H1 (cell line): ENCODE measurements around the gene SPARC.

Experiments used
- ATF2 ChIP-seq: IDR thresholded peaks from 2 replicates; pipeline ENCODE4 v1.6.1; 2012; ENCODE audit warnings: low read length, inconsistent platforms
- CHD2 ChIP-seq: IDR thresholded peaks from 2 replicates; pipeline ENCODE4 v1.6.1; 2012; ENCODE audit warnings: low read length, improper control_type of control experiment
- CTCF ChIP-seq, 3 experiments: IDR thresholded peaks; 1 replicate in 2 of 3; 2 replicates in 1 of 3; pipeline versions ENCODE4 v1.5.1 to v1.6.1; 2011; ENCODE audit warnings: low read length in 3 of 3, mild to moderate bottlenecking in 3 of 3, inconsistent platforms in 2 of 3, low read depth in 1 of 3, moderate library complexity in 1 of 3; ENCODE audit not compliant: insufficient read depth in 1 of 3; ENCODE audit errors: control extremely low read depth in 1 of 3
- EP300 ChIP-seq, 2 experiments: IDR thresholded peaks; 1 replicate in 1 of 2; 2 replicates in 1 of 2; pipeline ENCODE4 v1.6.1; 2011 to 2012; ENCODE audit warnings: low read depth in 2 of 2, low read length in 2 of 2, mild to moderate bottlenecking in 2 of 2, borderline replicate concordance in 1 of 2, inconsistent platforms in 1 of 2, moderate library complexity in 1 of 2
- EZH2 ChIP-seq: fragments of 200-600 bp; sonication (generic); IDR thresholded peaks from 2 replicates; pipeline ENCODE4 v1.7.1; 2012; ENCODE audit warnings: low read depth, mild to moderate bottlenecking, moderate library complexity, low read length, inconsistent platforms; ENCODE audit not compliant: severe bottlenecking
- JUN ChIP-seq: IDR thresholded peaks from 2 replicates; pipeline ENCODE4 v1.6.1; 2011; ENCODE audit warnings: low read depth, mild to moderate bottlenecking, improper control_type of control experiment, low read length
- POLR2A ChIP-seq, 2 experiments: IDR thresholded peaks; 1 replicate in 1 of 2; 2 replicates in 1 of 2; pipeline ENCODE4 v1.6.1; 2011; ENCODE audit warnings: low read depth in 2 of 2, low read length in 2 of 2, mild to moderate bottlenecking in 2 of 2; ENCODE audit errors: control extremely low read depth in 1 of 2
- POLR2AphosphoS5 ChIP-seq: IDR thresholded peaks from 2 replicates; pipeline ENCODE4 v1.6.1; 2011; ENCODE audit warnings: low read depth, low read length
- RAD21 ChIP-seq, 2 experiments: IDR thresholded peaks in 1 of 2; conservative IDR thresholded peaks in 1 of 2; 2 replicates each; pipeline ENCODE4 v1.6.1; 2011; ENCODE audit warnings: low read depth in 2 of 2, low read length in 2 of 2, improper control_type of control experiment in 1 of 2, inconsistent platforms in 1 of 2, mild to moderate bottlenecking in 1 of 2, moderate library complexity in 1 of 2
- SP2 ChIP-seq: IDR thresholded peaks from 2 replicates; pipeline ENCODE4 v1.6.1; 2012; ENCODE audit warnings: mild to moderate bottlenecking, low read length, inconsistent platforms

- TF ChIP-seq CHD2, result no peak
- no peak for TF ChIP-seq CTCF (IDR thresholded peaks at IDR 0.05; ENCODE audit: control extremely low read depth in 1 of 3, insufficient read depth in 1 of 3, low read depth in 1 of 3, low read length in 3 of 3)
- no peak for TF ChIP-seq EZH2
- no peak for TF ChIP-seq EP300 (IDR thresholded peaks at IDR 0.05; ENCODE audit: borderline replicate concordance in 1 of 2, low read depth in 2 of 2, low read length in 2 of 2)
- TF ChIP-seq SP2, result no peak
- no peak for TF ChIP-seq ATF2
- TF ChIP-seq JUN, result no peak
- TF ChIP-seq POLR2AphosphoS5, result no peak
- TF ChIP-seq RAD21 (IDR thresholded peaks at IDR 0.05 in 1 of 2, conservative IDR thresholded peaks at IDR 0.05 in 1 of 2; ENCODE audit: low read depth in 2 of 2, low read length in 2 of 2), result no peak
- TF ChIP-seq POLR2A (IDR thresholded peaks at IDR 0.05; ENCODE audit: control extremely low read depth in 1 of 2, low read depth in 2 of 2, low read length in 2 of 2), result no peak
Observed at GRCh38 chr5:151625285-151625684, 61.4 kb downstream of the SPARC start.
